ENCODE measurements around the gene HIPK3.
"Not testable (repeated sequence)": the region's sequence is repeated elsewhere in the genome, so short reads cannot be mapped to it uniquely, and the experiment has no call there.

HIPK3 gene

DNA sequence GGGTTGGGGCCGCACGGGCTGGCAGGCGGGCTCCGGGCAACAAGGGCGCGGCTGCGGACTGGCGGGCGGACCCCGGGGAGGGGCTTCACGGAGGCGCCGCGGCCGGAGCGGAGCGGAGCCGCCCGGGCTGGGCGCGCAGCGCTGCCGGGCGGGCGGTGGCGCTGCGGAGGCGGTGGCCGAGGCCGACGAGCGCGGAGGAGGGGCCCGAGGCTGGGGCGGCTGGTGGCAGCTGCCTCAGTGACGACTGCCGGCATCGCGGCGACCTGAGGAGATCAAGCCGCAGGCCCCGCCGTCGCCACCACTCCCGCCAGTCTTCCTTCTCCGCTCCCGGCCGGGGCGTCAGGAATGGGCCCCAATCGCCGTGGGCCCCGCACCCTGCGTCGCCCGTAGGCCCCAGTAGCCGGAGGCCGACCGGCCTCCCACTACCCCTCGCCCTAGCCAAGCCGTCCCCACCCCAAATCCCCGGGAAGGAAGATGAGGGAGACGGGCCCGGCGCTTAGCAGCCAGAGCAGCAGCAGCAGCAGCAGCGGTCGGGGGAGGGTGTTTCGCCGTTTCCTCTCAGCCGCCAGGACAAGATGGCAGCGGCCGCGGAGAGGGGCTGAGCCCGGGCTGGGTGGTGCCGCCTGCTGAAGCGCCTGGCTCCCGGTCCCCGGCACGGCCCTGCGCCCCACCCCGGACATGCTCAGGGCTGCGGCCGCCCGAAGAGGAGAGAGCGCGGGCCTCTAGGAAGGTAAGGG lies at the start of gene HIPK3:
Gene HIPK3, plus strand, starts transcription at position 222 of the 737 bp plus-strand sequence.
- DNase-seq = peak; percentile 67

GRCh38 chr11:33207408-33207985 lies 49.7 kb upstream of the HIPK3 start:
- DNase-seq = no peak

DNA sequence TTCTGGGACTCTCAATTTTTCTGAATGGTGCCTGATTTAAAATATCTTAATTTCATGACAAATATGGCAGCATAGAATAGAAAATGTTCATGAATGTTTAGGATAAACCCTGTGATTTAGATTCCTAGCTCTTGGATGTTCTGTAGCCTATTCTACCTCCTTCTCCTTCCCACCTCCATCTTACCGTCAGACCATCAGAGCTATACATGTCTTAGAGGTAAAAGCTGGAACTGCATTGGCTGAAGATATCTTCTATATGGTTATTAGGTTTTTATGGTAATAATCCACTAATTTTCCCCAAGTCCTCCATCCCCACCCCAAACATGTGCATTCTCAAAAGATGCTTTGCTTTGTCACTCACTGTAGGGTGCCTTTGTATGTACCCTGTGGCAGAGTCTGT lies 49.0 kb upstream of the HIPK3 start:
- DNase-seq = no peak

DNA sequence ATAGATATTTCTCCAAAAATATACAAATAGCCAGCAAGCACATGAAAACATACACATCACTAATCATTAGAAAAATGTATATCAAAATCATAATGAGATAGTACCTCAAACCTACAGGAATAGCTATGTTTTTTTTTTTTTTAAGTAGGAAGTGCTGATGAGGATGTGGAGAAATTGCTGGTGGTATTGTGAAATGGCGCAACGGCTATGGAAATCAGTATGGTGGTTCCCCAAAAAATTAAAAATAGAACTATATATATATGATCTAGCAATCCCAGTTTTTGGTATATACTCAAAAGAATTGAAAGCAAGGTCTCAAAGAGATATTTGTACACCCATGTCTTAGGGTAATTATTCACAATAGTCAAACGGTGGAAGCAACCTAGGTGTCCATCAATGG lies 46.0 kb upstream of the HIPK3 start:
- DNase-seq = no peak

DNA sequence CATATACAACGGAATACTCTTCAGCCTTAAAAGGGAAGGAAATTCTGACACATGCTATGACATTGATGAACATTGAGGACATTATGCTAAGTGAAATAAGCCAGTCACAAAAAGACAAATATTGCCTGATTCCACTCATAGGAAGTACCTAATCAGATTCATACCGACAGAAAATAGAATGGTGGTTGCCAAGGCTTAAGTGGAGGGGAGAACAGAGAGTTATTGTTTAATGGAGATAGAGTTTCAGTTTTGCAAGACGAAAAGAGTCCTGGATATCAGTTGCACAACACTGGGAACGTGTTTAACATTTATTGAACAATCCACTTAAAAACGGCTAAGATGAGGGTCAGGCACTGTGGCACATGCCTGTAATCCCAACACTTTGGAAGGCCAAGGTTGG lies 45.6 kb upstream of the HIPK3 start:
- DNase-seq = no peak

- no peak for DNase-seq
Observed at GRCh38 chr11:33214187-33214586, 43.0 kb upstream of the HIPK3 start.

GRCh38 chr11:33214767-33215166 lies 42.4 kb upstream of the HIPK3 start:
- DNase-seq = no peak

GRCh38 chr11:33216676-33217075 lies 40.5 kb upstream of the HIPK3 start:
- DNase-seq = not testable (repeated sequence)

DNA sequence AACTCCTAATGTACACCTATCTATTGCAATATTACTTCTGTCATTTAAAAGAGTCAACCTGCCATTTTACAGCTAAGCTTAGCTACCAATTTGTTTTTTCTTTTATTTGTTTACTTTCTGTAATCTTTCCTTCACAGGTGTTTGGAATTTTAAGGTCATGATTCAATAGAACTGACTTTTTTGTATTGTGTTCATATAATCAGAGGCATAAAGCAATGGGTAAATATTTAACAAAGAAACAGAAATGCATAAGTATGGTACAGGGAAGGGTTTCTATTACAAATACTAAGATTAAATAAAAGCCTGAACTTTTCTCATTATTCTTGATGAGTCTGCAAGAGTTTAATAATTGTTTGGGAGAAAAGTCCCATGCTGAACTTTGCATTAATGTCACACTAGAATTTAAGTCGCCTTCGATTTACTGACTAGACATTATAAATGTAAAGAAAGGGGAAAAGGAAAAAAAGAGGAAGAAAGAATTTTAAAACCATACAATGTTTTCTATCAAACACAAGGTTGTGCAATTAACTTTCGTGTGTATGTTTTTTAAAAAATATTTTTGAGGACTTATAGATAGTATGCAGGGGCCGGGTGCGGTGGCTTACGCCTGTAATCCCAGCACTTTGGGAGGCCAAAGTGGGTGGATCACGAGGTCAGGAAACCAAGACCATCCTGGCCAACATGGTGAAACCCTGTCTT lies 35.0 kb upstream of the HIPK3 start:
- no peak for DNase-seq

- DNase-seq = no peak
Observed at GRCh38 chr11:33225371-33225770, 31.8 kb upstream of the HIPK3 start.

DNA sequence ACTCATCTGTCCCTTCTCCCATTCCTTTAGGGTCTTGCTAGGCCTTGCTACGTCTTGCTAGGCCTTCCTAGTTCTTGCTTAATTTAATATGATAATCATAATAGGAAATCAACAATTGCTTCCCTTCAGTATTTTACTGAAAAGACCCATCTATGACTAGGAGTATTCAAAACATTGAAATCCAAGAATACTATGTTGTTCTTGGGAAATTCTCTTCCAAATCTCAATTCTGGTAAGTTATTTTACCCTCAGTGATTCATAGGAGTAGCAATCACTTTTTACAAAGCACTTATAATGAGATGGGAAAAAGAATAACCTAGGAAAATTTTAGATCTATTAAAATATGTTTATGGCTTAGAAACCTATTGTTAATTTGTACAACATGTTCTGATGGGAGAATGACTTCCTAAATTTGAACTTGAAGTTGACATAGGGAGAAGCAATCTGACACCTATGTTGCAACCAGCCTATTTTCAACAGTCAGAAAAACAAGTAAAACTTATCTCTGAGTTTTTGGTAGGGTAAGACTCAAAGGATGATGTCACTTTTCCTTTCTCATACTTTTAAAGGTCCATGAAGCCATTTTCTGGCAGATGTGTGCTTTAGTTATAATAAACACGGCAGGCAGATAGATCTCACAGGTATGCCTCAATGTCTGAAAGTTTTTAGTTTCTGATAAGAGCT lies 29.5 kb upstream of the HIPK3 start:
- DNase-seq = no peak

DNA sequence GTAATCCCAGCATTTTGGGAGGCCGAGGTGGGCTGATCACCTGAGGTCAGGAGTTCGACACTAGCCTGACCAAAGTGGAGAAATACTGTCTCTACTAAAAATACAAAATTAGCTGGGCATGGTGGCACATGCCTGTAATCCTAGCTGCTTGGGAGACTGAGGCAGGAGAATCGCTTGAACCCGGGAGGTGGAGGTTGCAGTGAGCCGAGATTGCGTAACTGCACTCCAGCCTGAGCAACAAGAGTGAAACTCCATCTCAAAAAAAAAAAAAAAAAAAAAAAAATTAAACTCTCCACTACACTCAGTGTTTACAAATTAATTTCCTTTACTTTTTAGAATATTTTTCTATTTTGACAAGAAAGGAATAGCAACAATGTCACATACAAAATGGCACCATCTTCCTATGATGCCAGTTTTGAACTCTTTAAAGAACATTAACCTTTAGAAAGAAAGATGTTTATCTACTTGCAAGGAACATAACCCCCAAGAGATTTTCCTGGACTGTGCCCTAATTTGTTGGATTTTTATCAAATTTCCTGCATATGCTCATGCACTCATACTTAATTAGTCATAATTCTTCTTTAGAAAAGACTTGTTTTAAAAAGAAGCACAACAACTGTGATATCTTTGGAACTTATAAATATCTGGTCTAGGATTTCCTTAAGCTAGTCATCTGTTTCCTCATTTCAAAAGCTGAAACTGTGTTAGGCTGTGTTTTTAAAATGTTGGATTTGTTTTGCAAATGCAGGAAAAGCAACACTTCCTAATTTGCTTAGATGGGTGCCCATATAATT lies 22.6 kb upstream of the HIPK3 start:
- no peak for DNase-seq

GRCh38 chr11:33237039-33237597 lies 20.1 kb upstream of the HIPK3 start:
- DNase-seq = no peak

GRCh38 chr11:33242575-33242974 lies 14.6 kb upstream of the HIPK3 start:
- no peak for DNase-seq

DNA sequence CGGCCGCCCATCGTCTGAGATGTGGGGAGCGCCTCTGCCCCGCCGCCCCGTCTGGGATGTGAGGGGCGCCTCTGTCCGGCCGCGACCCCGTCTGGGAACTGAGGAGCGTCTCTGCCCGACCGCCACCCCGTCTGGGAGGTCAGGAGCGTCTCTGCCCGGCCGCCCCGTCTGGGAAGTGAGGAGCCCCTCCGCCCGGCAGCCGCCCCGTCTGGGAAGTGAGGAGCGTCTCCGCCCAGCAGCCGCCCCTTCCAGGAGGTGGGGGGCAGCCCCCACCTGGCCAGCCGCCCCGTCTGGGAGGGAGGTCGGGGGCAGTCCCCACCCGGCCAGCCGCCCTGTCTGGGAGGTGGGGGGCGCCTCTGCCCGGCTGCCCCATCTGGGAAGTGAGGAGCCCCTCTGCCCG lies 13.5 kb upstream of the HIPK3 start:
- DNase-seq = not testable (repeated sequence)

DNA sequence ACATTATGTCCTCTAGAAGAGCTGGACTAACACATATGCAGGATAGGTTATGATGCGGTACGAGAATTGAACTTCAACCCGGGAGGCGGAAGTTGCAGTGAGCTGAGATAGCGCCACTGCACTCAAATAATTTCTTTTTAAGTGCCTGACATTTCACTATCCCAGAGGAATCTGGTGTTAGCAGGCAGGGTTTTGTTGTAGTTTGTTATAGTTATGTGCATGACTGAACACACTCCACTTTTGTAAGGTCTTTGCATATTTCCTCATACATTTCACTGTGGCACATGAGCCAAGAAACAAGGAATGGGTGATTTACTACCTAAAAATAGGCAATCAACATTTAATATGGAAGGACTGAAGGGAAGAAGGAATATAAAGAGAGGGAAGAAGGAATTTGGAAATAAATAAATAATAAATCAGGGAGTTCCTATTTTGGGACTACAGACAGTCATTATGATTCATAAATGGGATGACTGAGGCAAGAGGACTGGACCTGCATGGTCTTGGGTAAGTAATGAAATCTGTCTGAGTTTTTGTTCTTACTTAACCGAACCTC lies 8.7 kb upstream of the HIPK3 start:
- no peak for DNase-seq

DNA sequence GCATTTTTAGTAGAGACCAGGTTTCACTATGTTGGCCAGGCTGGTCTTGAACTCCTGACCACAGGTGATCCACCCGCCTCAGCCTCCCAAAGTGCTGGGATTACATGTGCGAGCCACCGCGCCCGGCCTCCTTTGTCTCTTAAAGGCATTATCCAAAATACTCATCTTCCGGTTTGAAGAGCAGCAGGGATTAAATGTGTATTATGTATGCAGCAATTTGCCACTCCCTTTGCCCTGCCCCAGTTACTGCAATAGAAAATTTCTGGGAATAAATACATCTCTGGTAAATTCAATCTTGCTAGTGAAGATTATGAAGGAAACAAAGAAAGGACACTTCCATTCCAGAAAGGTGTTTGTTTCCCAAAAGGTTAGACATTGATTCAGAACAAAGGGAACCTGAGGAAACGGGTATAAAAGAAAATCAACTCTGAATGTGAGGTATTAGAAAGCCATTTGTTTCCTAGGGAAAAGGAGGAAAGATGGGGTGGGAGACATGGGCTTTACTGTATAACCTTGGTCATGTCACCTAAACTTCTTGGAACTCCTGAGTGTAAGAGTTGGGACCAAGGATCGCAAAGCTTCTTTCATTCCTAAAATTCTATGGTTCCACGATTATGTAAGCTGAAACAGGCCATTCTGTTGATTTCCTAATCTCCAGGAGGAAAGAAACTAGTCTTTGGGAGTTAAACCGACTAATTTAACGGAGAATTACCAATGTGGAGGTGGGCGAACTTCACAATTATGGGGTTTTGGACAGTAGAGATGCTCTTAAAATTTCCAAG lies 959 bp upstream of the HIPK3 start:
- DNase-seq = no peak

GRCh38 chr11:33256813-33257159 lies 395 bp upstream of the HIPK3 start:
- no peak for DNase-seq

- DNase-seq = peak; percentile 45
Observed at GRCh38 chr11:33257897-33258630, 883 bp downstream of the HIPK3 start.

- peak; percentile 45 for DNase-seq
Observed at GRCh38 chr11:33258631-33259205, 1.5 kb downstream of the HIPK3 start.

Data from COR-L47 (cell line).